Hematopoietic multipotent progenitor cell treated with erythropoietin and hydrocortisone succinate and interleukin-3 and kit ligand, for 15 days (in vitro differentiated cells): ENCODE data around the gene SECISBP2.

ENCODE experiments used
- DNase-seq: peaks from one replicate; pipeline ENCODE4 v3.0.0-alpha.2; 2015; ENCODE audit warnings: low spot score

SECISBP2 gene

GRCh38 chr9:89350988-89351557 is 32.8 kb downstream of the SECISBP2 start:
- DNase-seq: no peak

DNA sequence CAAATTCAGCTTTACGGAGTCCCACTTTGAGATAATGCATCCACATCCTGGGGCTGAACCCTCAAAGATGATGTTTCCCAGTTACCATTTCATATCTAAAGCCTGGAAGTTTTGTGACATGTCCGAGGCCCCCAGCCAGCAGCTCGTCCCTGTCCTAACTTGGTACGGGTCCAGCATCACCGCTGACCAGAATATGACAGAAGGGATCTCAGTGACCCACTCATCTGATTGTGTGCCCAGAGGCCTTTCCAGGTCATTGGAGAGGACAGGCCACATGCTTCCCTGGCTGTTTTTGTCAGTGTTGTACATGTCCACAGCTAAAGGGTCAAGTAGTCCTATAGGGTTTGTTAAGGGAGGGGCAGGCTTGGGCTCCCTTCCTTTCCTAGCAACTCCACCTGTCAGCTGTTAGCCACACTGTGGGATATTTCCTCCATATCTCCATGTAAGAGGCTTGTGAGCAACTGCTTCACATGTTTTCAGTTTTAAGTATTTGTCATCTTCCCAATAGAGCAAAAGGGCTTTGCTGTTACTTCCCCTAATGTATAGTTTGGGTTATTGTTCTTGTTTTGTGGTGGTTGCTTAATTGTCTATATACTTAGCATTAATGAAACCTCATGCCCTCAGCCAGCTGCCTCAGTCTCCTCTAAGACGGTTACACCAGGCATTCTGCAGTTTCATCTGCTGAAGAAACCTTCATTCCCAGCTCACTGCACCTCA is 33.4 kb downstream of the SECISBP2 start:
- no peak for DNase-seq

DNA sequence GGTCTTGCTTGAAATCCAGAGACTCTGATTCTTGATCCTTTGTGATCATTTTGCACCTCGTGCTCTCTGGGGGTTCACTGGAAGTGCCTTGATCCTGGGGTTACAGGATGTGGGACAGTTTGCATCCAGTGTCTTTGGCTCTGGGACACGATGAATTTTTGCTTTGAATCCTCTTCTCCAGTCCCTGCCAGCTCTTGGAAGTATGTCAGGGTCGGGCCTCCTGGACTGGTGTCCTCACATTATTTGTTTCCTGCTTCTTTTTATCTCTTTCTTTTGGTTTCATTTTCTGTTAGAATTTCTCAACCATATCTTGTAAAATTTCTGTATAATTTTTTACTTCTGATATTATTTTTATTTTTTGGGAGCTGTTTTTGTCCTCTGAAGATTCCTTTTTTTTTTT is 34.2 kb downstream of the SECISBP2 start:
- no peak for DNase-seq

DNA sequence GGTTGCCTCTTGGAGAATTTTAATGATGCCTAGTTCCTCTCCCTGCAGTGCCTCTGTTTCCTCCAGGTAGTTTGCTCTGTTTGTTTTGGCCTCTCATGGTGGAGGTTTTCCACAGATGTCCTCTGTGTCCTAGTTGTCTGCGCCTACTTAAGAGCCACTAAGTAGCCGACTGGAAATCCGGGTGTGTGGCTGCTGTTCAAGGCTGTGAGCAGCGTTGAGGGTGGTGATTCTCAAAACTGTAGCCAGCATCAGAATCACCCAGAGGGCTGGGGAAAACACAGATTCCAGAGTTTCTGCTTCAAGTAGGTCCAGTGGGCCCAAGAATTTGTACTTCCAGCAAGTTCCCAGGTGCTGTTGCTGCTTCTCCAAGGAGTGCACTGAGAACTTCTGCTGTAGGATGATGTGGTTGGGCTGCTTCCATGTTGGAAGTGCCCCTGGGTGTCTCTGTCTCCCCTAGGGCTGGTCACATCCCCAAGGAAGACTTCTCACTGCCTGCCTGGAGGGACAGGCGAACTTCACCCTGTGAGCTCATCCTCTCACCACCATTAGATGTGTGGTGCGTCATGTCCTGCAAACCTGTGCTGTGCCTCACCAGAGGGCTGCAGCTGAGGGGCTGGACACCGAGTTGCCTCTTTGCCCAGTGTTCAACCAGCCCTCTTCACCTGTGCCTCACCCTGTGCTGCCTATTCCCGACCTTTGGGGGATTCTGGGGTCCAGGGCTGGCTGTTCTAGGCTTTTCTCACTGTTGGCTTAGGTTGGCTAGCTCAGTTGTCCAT is 34.8 kb downstream of the SECISBP2 start:
- DNase-seq: no peak

DNA sequence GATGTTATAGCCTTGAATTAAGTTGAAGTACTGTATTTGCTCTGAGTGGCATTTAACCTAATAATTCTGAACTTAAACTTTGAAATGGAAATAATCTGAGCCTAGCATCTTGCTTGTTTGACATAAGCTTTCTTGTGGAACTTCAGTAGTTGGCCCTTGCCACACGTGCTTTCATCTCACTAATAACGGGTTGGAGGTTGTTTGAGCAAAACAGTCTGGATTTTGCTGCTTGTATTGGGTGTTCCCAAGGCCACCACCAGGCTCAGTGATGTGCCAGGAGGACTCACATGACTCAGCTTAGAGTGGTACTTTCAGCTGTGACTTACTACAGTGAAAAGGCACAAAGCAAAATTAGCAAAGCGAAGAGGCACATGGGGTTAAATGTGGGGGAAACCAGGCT is 35.7 kb downstream of the SECISBP2 start:
- peak; percentile 13 for DNase-seq

- DNase-seq: no peak
Observed at GRCh38 chr9:89354471-89354870, 36.2 kb downstream of the SECISBP2 start.

GRCh38 chr9:89356782-89357181 is 38.5 kb downstream of the SECISBP2 start:
- DNase-seq: no peak

DNA sequence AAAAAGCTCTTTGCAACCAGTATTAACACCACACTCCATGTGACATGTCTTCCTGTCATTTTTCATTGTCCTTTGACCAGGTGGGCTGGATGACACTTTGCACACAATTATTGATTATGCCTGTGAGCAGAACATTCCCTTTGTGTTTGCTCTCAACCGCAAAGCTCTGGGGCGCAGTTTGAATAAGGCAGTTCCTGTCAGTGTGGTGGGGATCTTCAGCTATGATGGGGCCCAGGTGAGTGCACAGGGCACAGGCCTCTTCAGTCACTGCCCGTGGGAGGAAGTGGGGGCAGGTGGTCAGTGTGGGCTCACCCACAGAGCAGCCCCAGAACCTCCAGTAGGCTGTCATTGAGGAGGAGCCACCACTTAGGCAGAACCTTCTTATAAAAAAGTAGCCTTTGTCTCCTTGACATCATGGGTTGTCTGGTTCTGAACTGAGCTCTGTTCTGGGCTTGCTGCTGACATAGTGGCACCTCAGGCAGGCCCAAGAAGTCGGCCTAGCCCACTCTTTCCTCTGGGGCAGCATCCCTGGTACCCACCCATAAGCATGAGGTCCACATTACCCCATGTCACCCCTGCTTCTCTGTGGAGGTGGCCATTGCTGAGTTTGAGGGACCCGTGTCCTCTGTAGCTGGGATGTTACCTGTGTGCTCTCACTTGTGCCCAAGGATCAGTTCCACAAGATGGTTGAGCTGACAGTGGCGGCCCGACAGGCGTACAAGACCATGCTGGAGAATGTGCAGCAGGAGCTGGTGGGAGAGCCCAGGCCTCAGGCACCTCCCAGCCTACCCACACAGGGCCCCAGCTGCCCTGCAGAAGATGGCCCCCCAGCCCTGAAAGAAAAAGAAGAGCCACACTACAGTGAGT is 39.3 kb downstream of the SECISBP2 start:
- no peak for DNase-seq

- DNase-seq: no peak
Observed at GRCh38 chr9:89358376-89358916, 40.1 kb downstream of the SECISBP2 start.

DNA sequence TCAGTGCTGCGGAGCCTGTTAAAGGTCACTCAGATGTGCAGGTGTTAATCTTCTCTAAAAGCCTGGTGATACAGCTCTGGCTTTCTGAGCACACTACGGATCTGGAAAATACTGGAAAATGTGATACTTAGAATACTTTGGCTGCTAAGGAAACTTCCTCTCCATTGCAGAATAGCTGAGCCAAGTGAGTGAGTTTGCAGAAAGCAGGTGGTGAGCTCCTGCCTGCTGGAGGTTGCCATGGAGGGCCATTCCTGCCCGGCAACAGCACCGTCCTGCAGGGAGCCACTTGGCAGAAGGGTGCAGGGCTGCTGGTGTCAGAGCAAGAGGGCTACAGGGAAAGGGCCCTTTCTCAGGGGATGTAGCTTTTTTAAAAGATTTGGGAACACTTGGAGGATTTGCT is 40.7 kb downstream of the SECISBP2 start:
- no peak for DNase-seq

GRCh38 chr9:89359751-89360261 is 41.5 kb downstream of the SECISBP2 start:
- no peak for DNase-seq

DNA sequence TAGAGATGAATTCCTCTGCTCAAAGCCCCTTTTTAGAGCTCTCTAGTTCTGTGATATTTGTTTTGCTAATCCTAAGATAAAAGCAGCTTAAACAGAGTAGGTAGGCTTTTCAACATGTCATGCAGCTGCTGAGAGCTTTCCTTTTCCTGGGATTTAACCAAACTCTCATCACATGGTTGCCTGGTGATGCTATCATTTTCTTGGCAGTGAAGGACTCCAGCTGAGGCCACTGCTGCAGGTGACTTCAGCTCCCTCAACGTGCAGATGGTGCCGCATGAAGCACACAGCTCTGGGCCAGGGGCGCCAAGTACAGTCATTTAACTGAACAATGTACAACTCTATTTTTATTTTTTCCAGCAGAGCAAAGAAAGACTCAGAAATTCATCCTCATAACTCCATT is 42.2 kb downstream of the SECISBP2 start:
- no peak for DNase-seq

DNA sequence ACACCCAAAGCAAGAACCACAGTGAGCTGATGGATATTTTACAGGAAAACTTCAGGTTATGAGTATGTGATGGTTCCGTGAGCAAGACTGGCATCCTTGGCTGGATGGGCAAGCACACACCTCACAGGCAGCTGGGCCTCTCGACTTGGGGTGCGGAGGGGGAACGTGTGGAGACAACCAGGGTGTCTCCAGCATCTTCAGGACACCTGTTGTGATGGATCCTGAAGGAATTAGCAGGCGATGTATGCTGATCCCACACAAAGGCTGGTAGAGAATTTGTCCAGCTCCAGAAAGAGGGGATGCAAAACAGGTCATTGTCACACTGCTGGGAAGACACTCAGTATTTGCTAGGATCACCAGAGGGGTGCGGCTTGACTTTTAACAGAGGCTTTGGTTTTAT is 42.7 kb downstream of the SECISBP2 start:
- DNase-seq: no peak

- no peak for DNase-seq
Observed at GRCh38 chr9:89361816-89362646, 43.7 kb downstream of the SECISBP2 start.

GRCh38 chr9:89362647-89363310 is 44.5 kb downstream of the SECISBP2 start:
- DNase-seq: no peak

DNA sequence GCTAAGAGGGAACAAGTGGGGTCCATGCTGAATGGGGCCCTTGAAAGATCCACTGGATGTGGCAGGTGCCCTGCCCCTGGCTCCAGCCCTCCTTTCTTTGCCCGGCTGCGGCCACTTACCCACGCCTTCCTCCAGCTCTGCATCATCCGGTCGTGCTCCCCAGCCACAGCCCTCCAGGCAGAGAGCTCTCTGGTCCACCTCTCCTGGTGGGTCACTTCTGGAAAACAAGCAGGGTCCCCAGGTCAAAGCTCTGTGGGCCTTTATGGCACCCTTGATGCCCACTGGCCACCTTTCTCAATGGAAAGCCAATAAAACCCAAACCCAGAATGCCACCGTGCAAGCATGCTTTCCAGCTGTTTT is 45.0 kb downstream of the SECISBP2 start:
- DNase-seq: no peak

DNA sequence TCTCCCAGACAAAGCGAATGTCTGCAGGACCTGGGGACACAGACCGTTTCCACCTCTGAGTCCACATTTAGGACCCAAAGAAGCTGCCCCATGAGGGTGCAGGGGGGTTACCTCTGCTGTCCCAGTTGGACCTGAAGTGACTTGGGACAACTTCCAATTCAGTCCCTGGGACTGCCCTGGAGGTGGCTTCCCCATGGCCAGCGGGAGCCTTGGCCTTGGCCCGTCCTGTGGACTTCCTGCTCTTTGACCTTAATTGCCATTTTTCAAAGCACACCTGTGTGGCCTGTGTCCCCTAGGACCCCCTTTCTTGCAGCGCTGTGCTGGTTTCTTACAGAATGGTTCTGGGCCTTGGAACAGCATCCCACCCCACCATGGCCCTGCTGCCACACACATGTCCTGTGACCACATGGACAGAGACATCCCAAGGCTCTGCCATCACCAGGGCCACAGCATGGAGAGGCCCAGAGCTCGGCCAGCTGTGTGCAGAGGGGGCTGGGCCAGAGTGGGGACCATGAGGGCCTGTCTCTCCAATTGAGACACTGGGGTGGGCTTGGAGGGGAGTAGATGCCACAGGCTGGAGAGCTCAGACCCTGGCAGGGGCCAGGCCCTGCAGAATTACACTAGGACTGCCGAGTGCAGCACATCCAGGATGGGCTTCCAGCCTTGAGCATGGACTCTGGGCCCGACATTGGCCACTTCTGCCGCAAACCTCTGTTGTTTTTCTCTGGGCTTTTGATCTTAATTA is 45.8 kb downstream of the SECISBP2 start:
- DNase-seq: no peak

DNA sequence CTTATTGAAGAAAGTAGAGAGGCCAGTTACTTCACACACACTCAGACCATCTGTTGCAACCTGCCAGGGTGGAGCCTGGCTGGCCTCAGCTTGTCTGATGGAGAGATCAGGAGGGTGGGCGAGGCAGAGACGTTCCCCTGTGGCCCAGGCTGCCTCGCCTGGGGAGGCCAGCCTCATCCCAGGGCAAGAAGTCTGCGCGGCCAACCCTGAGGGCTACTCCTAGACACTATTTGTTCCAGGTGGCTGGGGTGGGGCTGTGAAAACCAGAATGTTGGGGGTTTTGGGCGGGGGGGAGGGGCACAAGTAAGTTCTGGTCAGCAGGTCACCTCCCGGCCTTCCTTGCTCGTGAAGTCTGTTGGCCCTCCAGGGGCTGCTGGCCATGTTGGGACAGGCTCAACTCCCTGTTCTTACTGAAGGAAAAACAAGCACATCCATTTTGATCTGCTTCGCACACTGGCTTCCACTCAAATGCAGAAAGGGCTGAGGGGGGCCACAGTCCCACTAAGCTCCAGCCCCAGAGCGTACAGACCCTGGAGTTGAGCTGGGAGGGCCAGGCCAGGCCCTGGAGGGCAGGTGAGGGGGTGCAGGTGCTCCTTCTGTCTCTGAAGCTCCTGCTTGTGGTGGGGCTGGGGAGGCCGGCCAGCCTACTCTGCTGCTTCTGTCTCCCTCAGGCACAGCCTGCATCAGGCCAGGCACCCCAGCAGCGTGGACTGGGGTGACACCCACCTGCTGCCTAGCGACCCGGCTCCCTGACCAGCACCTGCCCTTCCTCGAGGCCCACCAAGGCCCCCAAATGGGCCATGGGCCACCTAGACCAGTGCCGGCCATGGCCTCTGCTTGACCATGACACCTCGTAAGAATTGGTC is 46.6 kb downstream of the SECISBP2 start:
- DNase-seq: no peak

- no peak for DNase-seq
Observed at GRCh38 chr9:89365532-89365912, 47.2 kb downstream of the SECISBP2 start.
